Measurements from ENCODE around the gene MYL12B. TPM values are rescaled to one million over a fixed set of nuclear protein-coding genes. Genes with fewer than 3 reads are reported as not detected.
A peak's percentile ranks its signal among the peaks of the same experiment; 100 is the strongest.
"Not testable (repeated sequence)": the region's sequence is repeated elsewhere in the genome, so short reads cannot be mapped to it uniquely, and the experiment has no call there.

Gene MYL12B
- total RNA-seq, 1 experiment from 2014 or later, result 229 TPM

DNA sequence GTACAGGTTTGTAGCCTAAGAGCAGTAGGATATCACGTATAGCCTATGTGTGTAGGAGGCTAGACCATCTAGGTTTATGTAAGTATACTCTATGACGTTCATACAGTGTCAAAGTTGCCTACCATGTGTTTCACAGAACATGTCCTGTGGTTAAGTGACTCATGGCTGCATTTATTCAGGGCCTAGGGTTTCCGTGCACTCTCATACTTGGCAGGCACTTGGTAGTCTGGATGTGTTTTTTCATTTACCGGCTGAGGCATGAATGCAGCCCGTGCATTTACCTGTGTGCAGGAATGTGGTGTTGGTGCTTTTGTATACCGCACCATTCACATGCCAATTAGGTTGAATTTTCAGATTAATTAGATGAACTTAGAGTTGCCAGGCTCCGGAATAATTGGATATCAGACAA lies 43.4 kb downstream of the MYL12B start:
- DNase-seq (ENCODE audit: unreplicated experiment), result peak; percentile 98
- intact Hi-C loops (cut with micrococcal nuclease), result loop anchor here (1.0 to 2.0 kb wide), 2 partner anchors 16 to 63 kb away; no protein-coding TSS in a partner anchor
- peaks cover 17% of the 10 kb centered on the region for H3K4me1 Mint-ChIP-seq (ENCODE audit: insufficient read depth, unreplicated experiment)
- no peaks in the 10 kb centered on the region for H3K9me3 Mint-ChIP-seq (ENCODE audit: unreplicated experiment)
- no peaks in the 10 kb centered on the region for H3K27me3 Mint-ChIP-seq (ENCODE audit: insufficient read depth, unreplicated experiment)
- peak overlapping the region; percentile 58 for H3K4me3 Mint-ChIP-seq (ENCODE audit: unreplicated experiment)
- TF ChIP-seq, protein P1, sequence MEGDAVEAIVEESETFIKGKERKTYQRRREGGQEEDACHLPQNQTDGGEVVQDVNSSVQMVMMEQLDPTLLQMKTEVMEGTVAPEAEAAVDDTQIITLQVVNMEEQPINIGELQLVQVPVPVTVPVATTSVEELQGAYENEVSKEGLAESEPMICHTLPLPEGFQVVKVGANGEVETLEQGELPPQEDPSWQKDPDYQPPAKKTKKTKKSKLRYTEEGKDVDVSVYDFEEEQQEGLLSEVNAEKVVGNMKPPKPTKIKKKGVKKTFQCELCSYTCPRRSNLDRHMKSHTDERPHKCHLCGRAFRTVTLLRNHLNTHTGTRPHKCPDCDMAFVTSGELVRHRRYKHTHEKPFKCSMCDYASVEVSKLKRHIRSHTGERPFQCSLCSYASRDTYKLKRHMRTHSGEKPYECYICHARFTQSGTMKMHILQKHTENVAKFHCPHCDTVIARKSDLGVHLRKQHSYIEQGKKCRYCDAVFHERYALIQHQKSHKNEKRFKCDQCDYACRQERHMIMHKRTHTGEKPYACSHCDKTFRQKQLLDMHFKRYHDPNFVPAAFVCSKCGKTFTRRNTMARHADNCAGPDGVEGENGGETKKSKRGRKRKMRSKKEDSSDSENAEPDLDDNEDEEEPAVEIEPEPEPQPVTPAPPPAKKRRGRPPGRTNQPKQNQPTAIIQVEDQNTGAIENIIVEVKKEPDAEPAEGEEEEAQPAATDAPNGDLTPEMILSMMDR (IDR thresholded peaks at IDR 0.05; ENCODE audit: unreplicated experiment), result no peak
- POLR2A ChIA-PET, result interaction anchor here (0.6 to 3.0 kb wide), 20 partner anchors 8 to 361 kb away, joined by 3 to 40 read pairs (median 4); partner anchors contain the start of gene MYL12A
- H3K27ac Mint-ChIP-seq (ENCODE audit: low read depth, unreplicated experiment), result peak overlapping the region; percentile 91
- no peaks in the 10 kb centered on the region for H3K36me3 Mint-ChIP-seq (ENCODE audit: insufficient read depth, unreplicated experiment)
- no TSS peak for BruUV-seq (replicated peaks)
- CTCF ChIA-PET, result interaction anchor here (0.7 to 2.3 kb wide), 2 partner anchors 8 to 42 kb away, joined by 3 to 7 read pairs; no protein-coding TSS in a partner anchor

GRCh38 chr18:3305933-3306332 lies 44.0 kb downstream of the MYL12B start:
- Mint-ChIP-seq H3K27me3 (ENCODE audit: insufficient read depth, unreplicated experiment) (no peaks in the 10 kb centered on the region), H3K36me3 (ENCODE audit: insufficient read depth, unreplicated experiment) (no peaks in the 10 kb centered on the region), H3K4me3 (ENCODE audit: unreplicated experiment) (peak overlapping the region; percentile 58), H3K9me3 (ENCODE audit: unreplicated experiment) (no peaks in the 10 kb centered on the region), H3K27ac (ENCODE audit: low read depth, unreplicated experiment) (peak overlapping the region; percentile 91), H3K4me1 (ENCODE audit: insufficient read depth, unreplicated experiment) (peaks cover 17% of the 10 kb centered on the region)
- DNase-seq (ENCODE audit: unreplicated experiment), result peak; percentile 86
- intact Hi-C loops (cut with micrococcal nuclease), result loop anchor here (1.0 to 2.0 kb wide), 2 partner anchors 15 to 63 kb away; no protein-coding TSS in a partner anchor
- TF ChIP-seq, protein P1 (IDR thresholded peaks at IDR 0.05; ENCODE audit: unreplicated experiment), result no peak
- POLR2A ChIA-PET, result interaction anchor here (0.6 to 3.0 kb wide), 20 partner anchors 8 to 360 kb away, joined by 3 to 40 read pairs (median 4); partner anchors contain the start of gene MYL12A
- CTCF ChIA-PET, result interaction anchor here (0.7 to 2.3 kb wide), 3 partner anchors 9 to 149 kb away, joined by 3 to 7 read pairs (median 6); no protein-coding TSS in a partner anchor
- BruUV-seq (replicated peaks), result no TSS peak

DNA sequence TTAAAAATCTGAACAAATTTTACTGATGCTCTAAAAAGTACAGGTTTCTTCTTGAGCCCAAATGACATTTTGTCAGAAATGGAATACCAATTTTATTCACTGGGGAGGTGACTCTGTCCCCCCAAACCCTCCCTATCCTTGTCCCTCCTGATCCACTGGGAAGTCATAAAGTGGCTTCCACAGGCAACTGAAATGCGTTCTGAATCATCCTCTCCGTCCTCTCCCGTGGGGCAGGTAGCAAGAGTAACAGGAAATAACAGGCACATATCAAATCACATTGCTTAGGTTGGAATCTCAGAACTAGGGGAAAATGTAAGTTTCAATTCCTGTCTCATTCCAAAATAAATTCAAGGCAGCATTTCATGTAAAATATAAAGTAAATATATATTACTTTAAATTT lies 44.5 kb downstream of the MYL12B start:
- intact Hi-C loops (cut with micrococcal nuclease), result no loop called here
- peak; percentile 15 for DNase-seq (ENCODE audit: unreplicated experiment)
- no peaks in the 10 kb centered on the region for H3K9me3 Mint-ChIP-seq (ENCODE audit: unreplicated experiment)
- H3K27ac Mint-ChIP-seq (ENCODE audit: low read depth, unreplicated experiment), result peak overlapping the region; percentile 91
- BruUV-seq (replicated peaks), result no TSS peak
- no peaks in the 10 kb centered on the region for H3K27me3 Mint-ChIP-seq (ENCODE audit: insufficient read depth, unreplicated experiment)
- TF ChIP-seq, protein P1 (IDR thresholded peaks at IDR 0.05; ENCODE audit: unreplicated experiment), result no peak
- CTCF ChIA-PET, result interaction anchor here (1.5 to 2.3 kb wide), 2 partner anchors 9 to 148 kb away, joined by 6 to 7 read pairs; no protein-coding TSS in a partner anchor
- peaks cover 17% of the 10 kb centered on the region for H3K4me1 Mint-ChIP-seq (ENCODE audit: insufficient read depth, unreplicated experiment)
- no peaks in the 10 kb centered on the region for H3K36me3 Mint-ChIP-seq (ENCODE audit: insufficient read depth, unreplicated experiment)
- POLR2A ChIA-PET, result interaction anchor here (0.6 to 3.0 kb wide), 18 partner anchors 9 to 360 kb away, joined by 3 to 40 read pairs (median 4); partner anchors contain the start of gene MYL12A
- H3K4me3 Mint-ChIP-seq (ENCODE audit: unreplicated experiment), result peak overlapping the region; percentile 58

DNA sequence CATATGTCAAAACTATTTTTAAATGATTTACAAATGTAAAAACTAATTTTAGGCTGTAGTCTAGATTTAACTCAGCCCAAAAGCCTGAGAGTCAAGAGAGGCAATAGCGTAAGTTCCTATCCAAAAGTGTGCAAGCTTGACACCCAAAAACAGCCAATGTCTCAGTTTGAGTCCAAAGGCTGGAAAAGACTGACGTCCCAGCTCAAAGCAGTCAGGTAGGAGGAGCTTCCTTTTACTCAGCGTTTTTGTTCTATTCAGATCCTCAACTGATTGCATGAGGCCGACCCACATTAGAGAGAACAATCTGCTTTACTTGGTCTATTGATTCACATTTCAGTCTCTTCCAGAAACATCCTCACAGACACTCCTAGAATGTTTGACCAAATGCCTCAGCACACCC lies 51.8 kb downstream of the MYL12B start:
- POLR2A ChIA-PET, result interaction anchor here (1.3 kb wide), 1 partner anchor 138 kb away, joined by 5 read pairs; no protein-coding TSS in a partner anchor
- BruUV-seq (replicated peaks), result no TSS peak
- CTCF ChIA-PET, result interaction anchor here (1.8 kb wide), 1 partner anchor 141 kb away, joined by 4 read pairs; no protein-coding TSS in a partner anchor

DNA sequence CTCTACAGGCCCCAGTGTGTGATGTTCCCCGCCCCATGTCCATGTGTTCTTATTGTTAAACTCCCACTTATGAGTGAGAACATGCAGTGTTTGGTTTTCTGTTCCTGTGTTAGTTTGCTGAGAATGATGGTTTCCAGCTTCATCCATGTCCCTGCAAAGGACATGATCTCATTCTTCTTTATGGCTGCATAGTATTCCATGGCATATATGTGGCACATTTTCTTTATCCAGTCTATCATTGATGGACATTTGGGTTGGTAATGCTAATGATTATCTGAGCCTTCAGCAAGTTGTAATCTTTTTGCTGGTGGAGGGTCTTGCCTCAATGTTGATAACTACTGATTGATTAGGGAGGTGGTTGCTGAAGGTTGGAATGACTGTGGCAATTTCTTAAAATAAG lies 53.4 kb downstream of the MYL12B start:
- H3K4me3 Mint-ChIP-seq (ENCODE audit: unreplicated experiment); H3K4me1 Mint-ChIP-seq (ENCODE audit: insufficient read depth, unreplicated experiment); H3K27ac Mint-ChIP-seq (ENCODE audit: low read depth, unreplicated experiment); intact Hi-C loops (cut with micrococcal nuclease); H3K36me3 Mint-ChIP-seq (ENCODE audit: insufficient read depth, unreplicated experiment); CTCF ChIA-PET; POLR2A ChIA-PET; H3K9me3 Mint-ChIP-seq (ENCODE audit: unreplicated experiment); BruUV-seq (replicated peaks); H3K27me3 Mint-ChIP-seq (ENCODE audit: insufficient read depth, unreplicated experiment); DNase-seq (ENCODE audit: unreplicated experiment): not testable (repeated sequence)

More for the DNA sequence above, 51.8 kb downstream of the MYL12B start:
- intact Hi-C loops (cut with micrococcal nuclease), result no loop called here
- Mint-ChIP-seq H3K9me3 (ENCODE audit: unreplicated experiment) (peaks cover 7% of the 10 kb centered on the region), H3K27ac (ENCODE audit: low read depth, unreplicated experiment) (no peak overlapping the region), H3K4me1 (ENCODE audit: insufficient read depth, unreplicated experiment) (peaks cover 6% of the 10 kb centered on the region), H3K36me3 (ENCODE audit: insufficient read depth, unreplicated experiment) (peaks cover 6% of the 10 kb centered on the region), H3K4me3 (ENCODE audit: unreplicated experiment) (no peak overlapping the region), H3K27me3 (ENCODE audit: insufficient read depth, unreplicated experiment) (no peaks in the 10 kb centered on the region)
- DNase-seq (ENCODE audit: unreplicated experiment), result no peak
- TF ChIP-seq, protein P1 (IDR thresholded peaks at IDR 0.05; ENCODE audit: unreplicated experiment), result no peak

All from MCF 10A (cell line).